Osteoblast (primary cell): ENCODE results near the gene ACTRT2. TPM values are rescaled to one million over a fixed set of nuclear protein-coding genes. Genes with fewer than 3 reads are reported as not detected.
A peak's percentile ranks its signal among the peaks of the same experiment; 100 is the strongest.

Experiments
- DNase-seq: peaks from one replicate; pipeline ENCODE4 v3.0.0; 2011; ENCODE audit warnings: low spot score, mixed read lengths; ENCODE audit not compliant: insufficient read length; ENCODE audit errors: missing footprints
- H2AFZ ChIP-seq: 2 replicates; pipeline ENCODE4 v1.6.0; 2011; ENCODE audit warnings: mild to moderate bottlenecking, low read length
- H3K27ac ChIP-seq: 2 replicates; pipeline ENCODE4 v1.5.1; 2011; ENCODE audit warnings: mild to moderate bottlenecking, low read depth, low read length, moderate library complexity
- H3K27me3 ChIP-seq: 2 replicates; pipeline ENCODE4 v1.6.0; 2012; ENCODE audit warnings: mild to moderate bottlenecking, control low read depth, inconsistent platforms, low read length, moderate library complexity; ENCODE audit not compliant: insufficient read depth
- H3K36me3 ChIP-seq: 2 replicates; pipeline ENCODE4 v1.5.1; 2011; ENCODE audit warnings: mild to moderate bottlenecking, low read length, control low read depth, moderate library complexity; ENCODE audit not compliant: insufficient read depth
- H3K4me1 ChIP-seq: 2 replicates; pipeline ENCODE4 v1.5.1; 2011; ENCODE audit warnings: mild to moderate bottlenecking, low read length, control low read depth, moderate library complexity; ENCODE audit not compliant: insufficient read depth
- H3K4me2 ChIP-seq: 2 replicates; pipeline ENCODE4 v1.6.0; 2011; ENCODE audit warnings: mild to moderate bottlenecking, low read length; ENCODE audit not compliant: insufficient read depth
- H3K4me3 ChIP-seq: fragments of 200-600 bp; sonication (generic); 3 replicates; pipeline ENCODE4 v1.5.1; 2012; ENCODE audit warnings: mild to moderate bottlenecking, low read length, inconsistent platforms; ENCODE audit not compliant: insufficient read depth
- H3K79me2 ChIP-seq: 2 replicates; pipeline ENCODE4 v1.6.0; 2012; ENCODE audit warnings: mild to moderate bottlenecking, low read length, control low read depth, inconsistent platforms; ENCODE audit not compliant: insufficient read depth
- H3K9me3 ChIP-seq: 2 replicates; pipeline ENCODE4 v1.5.1; 2011; ENCODE audit warnings: low read depth, low read length, control low read depth
- H4K20me1 ChIP-seq: 2 replicates; pipeline ENCODE4 v1.6.0; 2012; ENCODE audit warnings: mild to moderate bottlenecking, low read length, control low read depth; ENCODE audit not compliant: insufficient read depth
- CTCF ChIP-seq: IDR thresholded peaks from 2 replicates; pipeline ENCODE4 v1.5.1; 2011; ENCODE audit warnings: mild to moderate bottlenecking, low read depth, low read length, moderate library complexity; ENCODE audit errors: extremely low read depth
- total RNA-seq: library from RNA; depleted of rRNA; stranded (reverse); fragments of >200 nt; gene quantifications from 2 replicates; pipeline ENCODE4 v1.2.3, GENCODE V29; 2012

Gene ACTRT2
- total RNA-seq, 1 donor = not detected

GRCh38 chr1:2973601-2974593, 47.4 kb upstream of the ACTRT2 start:
- DNase-seq = peak; percentile 77
- Histone ChIP-seq H3K36me3 (no peaks in the 10 kb centered on the region), H3K27ac (no peak overlapping the region), H3K4me2 (no peak overlapping the region), H3K4me1 (no peaks in the 10 kb centered on the region), H3K4me3 (no peak overlapping the region), H3K79me2 (no peaks in the 10 kb centered on the region), H2AFZ (no peak overlapping the region), H3K9me3 (no peaks in the 10 kb centered on the region), H3K27me3 (no peaks in the 10 kb centered on the region), H4K20me1 (no peaks in the 10 kb centered on the region)
- no peak for TF ChIP-seq CTCF

GRCh38 chr1:2974701-2975301, 46.5 kb upstream of the ACTRT2 start:
- no peaks in the 10 kb centered on the region for H3K27me3 ChIP-seq
- no peak overlapping the region for H3K27ac ChIP-seq
- no peaks in the 10 kb centered on the region for H3K9me3 ChIP-seq
- no peaks in the 10 kb centered on the region for H3K4me1 ChIP-seq
- no peak overlapping the region for H3K4me3 ChIP-seq
- no peak for TF ChIP-seq CTCF
- H3K36me3 ChIP-seq = no peaks in the 10 kb centered on the region
- H3K4me2 ChIP-seq = no peak overlapping the region
- no peak overlapping the region for H2AFZ ChIP-seq
- DNase-seq = peak; percentile 61
- no peaks in the 10 kb centered on the region for H3K79me2 ChIP-seq
- H4K20me1 ChIP-seq = no peaks in the 10 kb centered on the region

- H3K4me2 ChIP-seq = no peak overlapping the region
- H3K9me3 ChIP-seq = no peaks in the 10 kb centered on the region
- no peak overlapping the region for H2AFZ ChIP-seq
- no peaks in the 10 kb centered on the region for H3K27me3 ChIP-seq
- no peaks in the 10 kb centered on the region for H3K36me3 ChIP-seq
- no peak overlapping the region for H3K4me3 ChIP-seq
- peak; percentile 78 for DNase-seq
- TF ChIP-seq CTCF = no peak
- no peaks in the 10 kb centered on the region for H4K20me1 ChIP-seq
- no peaks in the 10 kb centered on the region for H3K79me2 ChIP-seq
- no peak overlapping the region for H3K27ac ChIP-seq
- H3K4me1 ChIP-seq = no peaks in the 10 kb centered on the region
These were observed 45.6 kb upstream of the ACTRT2 start for GRCh38 chr1:2975466-2976179.
